Ovary (tissue), 9 donors: ENCODE data around the gene SLC35F4. TPM values are rescaled to one million over a fixed set of nuclear protein-coding genes. Genes with fewer than 3 reads are reported as not detected.

Experiments
- DNase-seq, 5 donors: peaks; one replicate each; pipeline ENCODE4 v3.0.0-alpha.2; 2019 to 2020
- H3K27ac ChIP-seq, 2 donors: fragments of 200-600 bp; one replicate each; pipeline versions ENCODE4 v1.5.1 to v1.8.0; 2019 to 2022
- H3K27me3 ChIP-seq: fragments of 200-600 bp; one replicate; pipeline ENCODE4 v1.8.0; 2022
- H3K36me3 ChIP-seq: fragments of 200-600 bp; sonication (generic); one replicate; pipeline ENCODE4 v1.5.1; 2019
- H3K4me1 ChIP-seq: one replicate; pipeline ENCODE4 v1.8.1; 2013; ENCODE audit warnings: mild to moderate bottlenecking, moderate library complexity; ENCODE audit not compliant: insufficient read depth
- H3K4me3 ChIP-seq: fragments of 200-600 bp; sonication (generic); one replicate; pipeline ENCODE4 v1.5.1; 2017
- H3K9me3 ChIP-seq, 2 donors: fragments of 200-600 bp in 1 of 2; sonication (generic) in 1 of 2; one replicate each; pipeline versions ENCODE4 v1.5.1 to v1.8.1; 2013 to 2019; ENCODE audit warnings: mild to moderate bottlenecking in 1 of 2, moderate library complexity in 1 of 2
- CTCF ChIP-seq, 3 donors: fragments of 450-650 bp in 2 of 3; fragments of 200-600 bp in 1 of 3; IDR thresholded peaks; one replicate each; pipeline versions ENCODE4 v1.5.1 to v1.8.0; 2016 to 2022; ENCODE audit warnings: antibody characterized with exemption in 3 of 3, mild to moderate bottlenecking in 1 of 3
- EP300 ChIP-seq: sonication (generic); formaldehyde crosslinking; IDR thresholded peaks from one replicate; pipeline ENCODE4 v1.6.1; 2017; ENCODE audit warnings: antibody characterized with exemption
- POLR2A ChIP-seq: fragments of 450-650 bp; IDR thresholded peaks from one replicate; pipeline ENCODE4 v1.6.1; 2017; ENCODE audit warnings: antibody characterized with exemption, mild to moderate bottlenecking, moderate library complexity
- WGBS, 3 donors: extraction: QIAGEN DNeasy Blood & Tissue Kit in 1 of 3; methylation state at CpG; one replicate each; pipeline versions ENCODE4 v1.1.5 to v1.1.7; 2013 to 2017; 5-methylcytosine and 5-hydroxymethylcytosine counted together
- intact Hi-C, 4 donors: fragments of 100-400 bp; cut with DNase I; formaldehyde crosslinking; loops; one replicate each; pipeline versions ENCODE4 v1.11.0 to v1.15.1; 2022 to 2023
- polyA plus RNA-seq, 2 donors: library from polyadenylated mRNA; stranded (reverse); fragments of 200-250 nt in 1 of 2; fragments of 350-450 nt in 1 of 2; fragmentation: Illumina TruSeq in 1 of 2; extraction: RNeasy Lipid Tissue Mini Kit (QIAGEN cat#74804) in 1 of 2; gene quantifications; one replicate each; pipeline ENCODE4 v1.2.3, GENCODE V29; 2013 to 2014
- total RNA-seq, 7 donors: library from RNA; depleted of rRNA in 2 of 7; stranded (reverse); fragments of >200 nt in 2 of 7; fragmentation: NEBNext Ultra II Directional in 3 of 7; extraction: Animal tissue kit (Norgen Biotek cat#: 25700) in 3 of 7; gene quantifications; one replicate each; pipeline versions ENCODE4 v1.1.0 to v1.2.4, GENCODE V29; 2016 to 2023
- donor health status: DM: no; HTN: no; CAD: no; lungs with moderate emphysema.
- donor health status: DM: no; HTN: no; CAD: no.
- donor health status: Bipolar disorder and iron deficiency.
- donor health status: DM: yes; HTN: yes; CAD: no.
- donor health status: DM: no; HTN: no; CAD: no.
- donor health status: DM: yes; HTN: yes; CAD: no.

The SLC35F4 gene
- total and polyA plus RNA-seq, 9 donors = 0.04 to 0.65 (median 0.20) TPM; not detected in 6

GRCh38 chr14:57834961-57835360, 30.9 kb downstream of the SLC35F4 start:
- intact Hi-C loops = no loop called here
- Histone ChIP-seq H3K27ac (no peak overlapping the region), H3K4me3 (no peak overlapping the region), H3K36me3 (no peaks in the 10 kb centered on the region), H3K4me1 (no peaks in the 10 kb centered on the region), H3K27me3 (no peaks in the 10 kb centered on the region), H3K9me3 (no peaks in the 10 kb centered on the region)
- TF ChIP-seq EP300 (no peak), CTCF (IDR thresholded peaks at IDR 0.05) (no peak), POLR2A (no peak)
- WGBS, 3 donors = 92 to 93% (median 92%) methylated on average over 3 of the region's 3 CpGs
- no peak for DNase-seq

GRCh38 chr14:57834001-57834598, 31.8 kb downstream of the SLC35F4 start:
- TF ChIP-seq CTCF (IDR thresholded peaks at IDR 0.05) (no peak), EP300 (no peak), POLR2A (no peak)
- H3K36me3 ChIP-seq = no peaks in the 10 kb centered on the region
- H3K4me3 ChIP-seq = no peak overlapping the region
- DNase-seq = no peak
- 0 to 16% (median 14%) methylated on average over 1 of the region's 1 CpG for WGBS, 3 donors
- H3K4me1 ChIP-seq = no peaks in the 10 kb centered on the region
- H3K9me3 ChIP-seq = no peaks in the 10 kb centered on the region
- no peak overlapping the region for H3K27ac ChIP-seq
- intact Hi-C loops = no loop called here
- no peaks in the 10 kb centered on the region for H3K27me3 ChIP-seq

- Histone ChIP-seq H3K4me3 (no peak overlapping the region), H3K27ac (no peak overlapping the region), H3K4me1 (no peaks in the 10 kb centered on the region), H3K36me3 (no peaks in the 10 kb centered on the region), H3K27me3 (no peaks in the 10 kb centered on the region), H3K9me3 (no peaks in the 10 kb centered on the region)
- DNase-seq = peak in 2 of 5 donors; percentile 14 to 21
- TF ChIP-seq POLR2A = no peak
- TF ChIP-seq EP300 = no peak
- WGBS, 3 donors = 24 to 28% (median 28%) methylated on average over 3 of the region's 3 CpGs
- intact Hi-C loops = no loop called here
Measured at GRCh38 chr14:57833323-57833722, 32.6 kb downstream of the SLC35F4 start.

GRCh38 chr14:57831981-57832380, 33.9 kb downstream of the SLC35F4 start:
- H3K27me3 ChIP-seq = no peaks in the 10 kb centered on the region
- H3K36me3 ChIP-seq = no peaks in the 10 kb centered on the region
- WGBS, 3 donors = 10 to 20% (median 13%) methylated on average over 5 of the region's 5 CpGs
- intact Hi-C loops = no loop called here
- H3K4me1 ChIP-seq = no peaks in the 10 kb centered on the region
- H3K4me3 ChIP-seq = no peak overlapping the region
- TF ChIP-seq EP300 = no peak
- TF ChIP-seq CTCF (IDR thresholded peaks at IDR 0.05) = no peak
- no peak for TF ChIP-seq POLR2A
- H3K27ac ChIP-seq = no peak overlapping the region
- DNase-seq = no peak
- H3K9me3 ChIP-seq = no peaks in the 10 kb centered on the region

- Histone ChIP-seq H3K4me3 (no peak overlapping the region), H3K27ac (no peak overlapping the region), H3K27me3 (no peaks in the 10 kb centered on the region), H3K9me3 (no peaks in the 10 kb centered on the region), H3K4me1 (no peaks in the 10 kb centered on the region), H3K36me3 (no peaks in the 10 kb centered on the region)
- 60 to 74% (median 68%) methylated on average over 2 of the region's 2 CpGs for WGBS, 3 donors
- intact Hi-C loops = no loop called here
- no peak for DNase-seq
- TF ChIP-seq EP300 (no peak), CTCF (IDR thresholded peaks at IDR 0.05) (no peak), POLR2A (no peak)
Measured at GRCh38 chr14:57828713-57829112, 37.2 kb downstream of the SLC35F4 start.
